ENCODE results near the gene TTC39C. TPM values are rescaled to one million over a fixed set of nuclear protein-coding genes. Genes with fewer than 3 reads are reported as not detected.

Gene TTC39C
- total RNA-seq, 1 experiment from 2014 or later, result 16.2 TPM

DNA sequence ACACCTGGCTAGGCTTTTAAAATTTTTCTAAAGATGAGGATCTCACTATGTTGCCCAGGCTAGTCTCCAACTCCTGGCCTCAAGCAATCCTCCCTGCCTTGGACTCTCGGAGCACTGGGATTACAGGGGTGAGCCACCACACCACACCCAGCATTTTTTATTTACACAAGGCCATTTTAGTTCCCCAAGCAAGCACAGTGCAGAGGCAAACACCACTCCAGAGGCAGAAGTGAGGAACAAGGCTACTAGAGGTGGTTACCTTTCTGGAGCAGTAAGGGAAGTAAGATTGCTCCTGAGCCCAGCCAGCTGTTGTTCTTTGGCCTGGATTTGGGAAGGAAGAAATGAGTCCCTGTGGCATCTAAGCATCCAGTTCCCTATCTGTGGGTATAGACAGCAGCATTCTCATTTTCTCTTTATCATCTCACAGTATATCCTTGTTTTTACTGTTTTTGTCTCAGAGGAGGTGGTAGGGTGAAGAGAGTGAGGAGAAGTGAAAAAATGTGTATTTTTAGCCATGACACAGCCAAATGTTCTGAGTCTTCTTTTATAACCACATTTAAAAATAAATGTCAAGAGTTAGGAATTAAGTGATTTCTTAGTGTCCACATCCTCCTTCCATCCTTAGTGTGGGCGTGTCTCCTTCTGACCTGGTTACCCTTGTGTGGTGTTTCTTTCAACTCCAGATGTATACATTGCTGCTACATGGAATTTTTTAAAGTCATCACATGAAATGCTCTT, 10.5 kb upstream of the TTC39C start:
- DNase-seq, result no peak
- H3K36me3 ChIP-seq (replicated peaks; ENCODE audit: control insufficient read depth, insufficient read depth, low read length), result no peaks in the 10 kb centered on the region
- H3K27me3 ChIP-seq (ENCODE audit: control insufficient read depth, insufficient read depth, low read length), result no peaks in the 10 kb centered on the region
- no peak overlapping the region for H3K4me3 ChIP-seq (ENCODE audit: insufficient read depth, low read depth, low read length)

DNA sequence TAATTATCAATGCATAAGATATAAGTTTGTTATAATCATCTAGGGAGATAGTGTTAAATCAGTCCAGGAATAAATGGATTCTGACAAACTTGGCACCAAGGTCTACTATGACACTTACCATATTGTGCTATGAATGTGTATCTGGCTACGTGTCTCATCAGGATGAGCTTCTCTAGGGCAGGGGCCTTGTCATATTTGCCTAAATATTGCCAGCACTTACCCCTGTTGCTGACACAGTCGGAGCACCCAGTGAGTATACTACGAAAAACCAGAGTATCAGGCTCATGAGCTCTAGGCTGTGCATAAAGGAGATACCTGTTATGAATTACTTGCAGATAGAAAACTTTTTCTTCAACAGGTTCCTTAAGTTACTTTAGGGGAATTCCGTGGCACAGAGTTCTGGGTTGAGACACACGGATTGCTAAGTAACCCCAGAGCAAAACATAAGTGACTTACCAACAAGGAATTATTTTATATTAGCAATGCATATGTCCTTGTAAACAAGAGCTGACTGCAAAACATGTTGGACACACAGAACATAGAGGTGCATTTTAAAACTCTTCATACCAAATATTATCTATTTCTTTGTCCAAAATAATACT, 7.7 kb upstream of the TTC39C start:
- H3K36me3 ChIP-seq (replicated peaks; ENCODE audit: control insufficient read depth, insufficient read depth, low read length), result no peaks in the 10 kb centered on the region
- no peak overlapping the region for H3K4me3 ChIP-seq (ENCODE audit: insufficient read depth, low read depth, low read length)
- H3K27me3 ChIP-seq (ENCODE audit: control insufficient read depth, insufficient read depth, low read length), result peaks cover 1% of the 10 kb centered on the region; the same call in 1 of the 2 replicates
- no peak for DNase-seq

- H3K4me3 ChIP-seq (ENCODE audit: insufficient read depth, low read depth, low read length), result no peak overlapping the region
- peaks cover 14% of the 10 kb centered on the region; the same call in 1 of the 2 replicates for H3K27me3 ChIP-seq (ENCODE audit: control insufficient read depth, insufficient read depth, low read length)
- H3K36me3 ChIP-seq (replicated peaks; ENCODE audit: control insufficient read depth, insufficient read depth, low read length), result no peaks in the 10 kb centered on the region
- DNase-seq, result no peak
These were observed 5.3 kb upstream of the TTC39C start for GRCh38 chr18:24009246-24009645.

- DNase-seq, result no peak
- no peak overlapping the region for H3K4me3 ChIP-seq (ENCODE audit: insufficient read depth, low read depth, low read length)
- peaks cover 14% of the 10 kb centered on the region; the same call in 1 of the 2 replicates for H3K27me3 ChIP-seq (ENCODE audit: control insufficient read depth, insufficient read depth, low read length)
- H3K36me3 ChIP-seq (replicated peaks; ENCODE audit: control insufficient read depth, insufficient read depth, low read length), result no peaks in the 10 kb centered on the region
These were observed 4.8 kb upstream of the TTC39C start for GRCh38 chr18:24009651-24010333.

DNA sequence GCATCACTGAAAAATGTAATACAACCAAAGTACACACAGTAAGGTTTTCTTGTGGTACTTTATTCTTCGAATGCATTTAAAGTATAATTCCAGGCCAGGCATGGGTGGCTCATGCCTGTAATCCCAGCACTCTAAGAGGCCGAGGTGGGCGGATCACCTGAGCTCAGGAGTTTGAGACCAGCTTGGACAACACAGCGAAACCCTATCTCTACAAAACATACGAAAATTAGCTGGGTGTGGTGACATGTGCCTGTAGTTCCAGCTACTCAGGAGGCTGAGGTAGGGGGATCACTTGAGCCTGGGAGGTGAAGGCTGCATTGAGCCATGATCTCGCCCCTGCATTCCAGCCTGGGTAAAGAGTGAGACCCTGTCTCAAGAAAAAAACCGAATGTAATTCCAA, 3.9 kb upstream of the TTC39C start:
- no peak overlapping the region for H3K4me3 ChIP-seq (ENCODE audit: insufficient read depth, low read depth, low read length)
- peaks cover 22% of the 10 kb centered on the region; the same call in 1 of the 2 replicates for H3K27me3 ChIP-seq (ENCODE audit: control insufficient read depth, insufficient read depth, low read length)
- no peaks in the 10 kb centered on the region for H3K36me3 ChIP-seq (replicated peaks; ENCODE audit: control insufficient read depth, insufficient read depth, low read length)
- DNase-seq, result no peak

DNA sequence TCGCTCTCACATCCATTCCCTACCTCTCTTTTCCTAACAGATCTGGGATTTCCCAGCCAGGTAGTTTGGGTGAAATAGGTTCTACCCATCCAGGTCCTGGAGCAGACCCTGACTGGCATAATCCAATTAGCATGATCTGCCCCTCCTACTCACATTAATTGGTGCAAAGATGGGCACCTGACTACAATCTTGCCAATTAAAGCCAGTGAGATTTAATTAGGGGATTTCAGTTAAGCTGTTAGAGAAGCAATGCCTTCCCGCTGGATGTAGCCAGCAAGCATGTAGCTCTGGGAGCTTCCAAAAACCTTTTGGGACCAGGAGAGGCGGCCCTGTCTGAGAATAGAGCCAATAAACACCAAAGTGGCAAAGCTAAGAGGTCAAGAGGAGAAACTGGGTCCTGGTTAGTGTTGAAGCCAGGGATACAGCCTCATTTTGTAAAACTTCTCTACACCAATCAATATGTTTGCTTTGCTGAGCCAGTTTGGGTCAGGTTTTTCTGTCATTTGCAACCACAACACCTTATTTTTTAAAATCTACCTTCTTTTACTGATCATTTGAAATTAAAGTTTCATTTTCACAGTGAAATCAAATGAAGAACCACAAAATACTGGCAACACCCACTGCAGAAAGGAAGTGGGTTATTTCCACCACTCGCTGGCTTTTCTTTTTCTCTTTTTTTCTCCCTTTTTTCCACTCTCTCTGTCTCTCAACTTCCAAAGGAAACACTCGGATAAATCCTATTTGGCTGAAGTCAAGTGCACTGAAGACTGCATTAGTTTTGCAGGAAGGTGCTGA, 3.2 kb upstream of the TTC39C start:
- Histone ChIP-seq H3K27me3 (ENCODE audit: control insufficient read depth, insufficient read depth, low read length) (peaks cover 25% of the 10 kb centered on the region; the same call in 1 of the 2 replicates), H3K36me3 (replicated peaks; ENCODE audit: control insufficient read depth, insufficient read depth, low read length) (no peaks in the 10 kb centered on the region), H3K4me3 (ENCODE audit: insufficient read depth, low read depth, low read length) (no peak overlapping the region)
- no peak for DNase-seq

- Histone ChIP-seq H3K27me3 (ENCODE audit: control insufficient read depth, insufficient read depth, low read length) (peaks cover 25% of the 10 kb centered on the region; the same call in 1 of the 2 replicates), H3K4me3 (ENCODE audit: insufficient read depth, low read depth, low read length) (no peak overlapping the region), H3K36me3 (replicated peaks; ENCODE audit: control insufficient read depth, insufficient read depth, low read length) (no peaks in the 10 kb centered on the region)
- no peak for DNase-seq
These were observed 1.5 kb upstream of the TTC39C start for GRCh38 chr18:24013051-24013450.

DNA sequence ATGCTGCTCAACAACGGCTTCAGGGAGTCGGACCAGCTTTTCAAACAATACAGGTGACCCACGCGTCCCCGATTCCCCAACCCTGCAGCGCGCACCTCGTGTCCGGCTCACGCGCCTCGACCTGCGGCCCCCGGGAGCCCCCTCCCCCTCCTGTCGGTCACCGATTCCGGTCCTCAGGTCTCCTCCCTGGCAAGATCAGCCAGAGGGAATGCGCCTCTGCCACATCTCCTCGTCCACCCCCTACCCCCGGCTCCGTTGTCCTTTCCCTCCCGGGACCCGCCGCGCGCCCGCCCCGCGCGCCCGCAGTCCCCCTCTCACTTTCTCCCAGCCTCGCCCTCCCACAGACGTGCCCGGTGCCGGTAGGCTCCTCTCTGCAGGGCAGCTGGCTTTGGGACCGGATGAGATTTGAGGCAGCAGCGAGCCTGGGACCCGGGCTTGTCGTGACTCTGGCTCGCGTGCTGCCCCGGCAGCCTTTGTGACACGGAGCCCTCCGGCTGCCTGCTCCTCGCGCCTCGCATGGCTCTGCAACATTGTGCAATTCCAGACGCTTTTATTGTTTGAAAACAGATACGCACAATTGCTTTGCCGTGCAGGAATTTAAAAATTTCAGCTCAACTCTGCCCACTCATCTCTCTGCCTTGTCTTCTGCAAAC, 558 bp downstream of the TTC39C start:
- peak; percentile 87 for DNase-seq
- Histone ChIP-seq H3K27me3 (ENCODE audit: control insufficient read depth, insufficient read depth, low read length) (peaks cover 23% of the 10 kb centered on the region; the same call in 1 of the 2 replicates), H3K36me3 (replicated peaks; ENCODE audit: control insufficient read depth, insufficient read depth, low read length) (peaks cover 2% of the 10 kb centered on the region; the same call in 1 of the 2 replicates), H3K4me3 (ENCODE audit: insufficient read depth, low read depth, low read length) (peak overlapping the region; percentile 74)

GRCh38 chr18:24015639-24016631, 1.4 kb downstream of the TTC39C start:
- no peak for DNase-seq
- Histone ChIP-seq H3K27me3 (ENCODE audit: control insufficient read depth, insufficient read depth, low read length) (peaks cover 23% of the 10 kb centered on the region; the same call in 1 of the 2 replicates), H3K4me3 (ENCODE audit: insufficient read depth, low read depth, low read length) (peak overlapping the region; percentile 74), H3K36me3 (replicated peaks; ENCODE audit: control insufficient read depth, insufficient read depth, low read length) (peaks cover 2% of the 10 kb centered on the region; the same call in 1 of the 2 replicates)

GRCh38 chr18:24016643-24017042, 2.1 kb downstream of the TTC39C start:
- peaks cover 23% of the 10 kb centered on the region; the same call in 1 of the 2 replicates for H3K27me3 ChIP-seq (ENCODE audit: control insufficient read depth, insufficient read depth, low read length)
- peaks cover 2% of the 10 kb centered on the region; the same call in 1 of the 2 replicates for H3K36me3 ChIP-seq (replicated peaks; ENCODE audit: control insufficient read depth, insufficient read depth, low read length)
- H3K4me3 ChIP-seq (ENCODE audit: insufficient read depth, low read depth, low read length), result no peak overlapping the region
- peak; percentile 43 for DNase-seq

DNA sequence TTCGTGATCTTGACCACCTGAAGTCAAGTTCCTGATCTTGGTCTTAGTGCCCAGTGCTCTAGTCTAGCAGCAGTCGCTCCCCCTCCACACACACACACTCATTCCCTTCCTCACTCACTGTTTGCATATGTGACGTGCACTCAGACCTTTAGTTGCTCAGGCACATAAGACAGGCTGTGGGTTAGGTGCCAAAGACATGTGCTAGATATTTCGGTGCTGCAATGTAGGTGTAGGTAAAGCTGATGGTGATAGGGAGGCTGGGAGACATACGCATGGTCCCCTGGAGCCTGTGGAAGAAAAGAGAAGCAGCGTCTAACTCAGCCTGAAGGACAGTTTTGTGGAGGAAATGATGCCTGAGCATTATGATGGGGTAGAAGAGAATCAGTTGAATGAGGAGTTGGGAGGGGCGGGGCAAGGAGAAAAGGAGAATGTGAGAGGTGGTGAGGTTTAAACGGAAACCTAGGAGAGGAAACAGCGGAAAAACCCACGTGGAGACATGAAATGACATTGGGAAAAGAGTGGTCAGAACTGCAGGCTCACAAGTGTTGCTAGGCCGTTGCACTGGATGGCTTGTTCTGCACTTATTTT, 3.8 kb downstream of the TTC39C start:
- H3K4me3 ChIP-seq (ENCODE audit: insufficient read depth, low read depth, low read length), result no peak overlapping the region
- DNase-seq, result no peak
- peaks cover 17% of the 10 kb centered on the region; the same call in 1 of the 2 replicates for H3K27me3 ChIP-seq (ENCODE audit: control insufficient read depth, insufficient read depth, low read length)
- H3K36me3 ChIP-seq (replicated peaks; ENCODE audit: control insufficient read depth, insufficient read depth, low read length), result peaks cover 9% of the 10 kb centered on the region

DNA sequence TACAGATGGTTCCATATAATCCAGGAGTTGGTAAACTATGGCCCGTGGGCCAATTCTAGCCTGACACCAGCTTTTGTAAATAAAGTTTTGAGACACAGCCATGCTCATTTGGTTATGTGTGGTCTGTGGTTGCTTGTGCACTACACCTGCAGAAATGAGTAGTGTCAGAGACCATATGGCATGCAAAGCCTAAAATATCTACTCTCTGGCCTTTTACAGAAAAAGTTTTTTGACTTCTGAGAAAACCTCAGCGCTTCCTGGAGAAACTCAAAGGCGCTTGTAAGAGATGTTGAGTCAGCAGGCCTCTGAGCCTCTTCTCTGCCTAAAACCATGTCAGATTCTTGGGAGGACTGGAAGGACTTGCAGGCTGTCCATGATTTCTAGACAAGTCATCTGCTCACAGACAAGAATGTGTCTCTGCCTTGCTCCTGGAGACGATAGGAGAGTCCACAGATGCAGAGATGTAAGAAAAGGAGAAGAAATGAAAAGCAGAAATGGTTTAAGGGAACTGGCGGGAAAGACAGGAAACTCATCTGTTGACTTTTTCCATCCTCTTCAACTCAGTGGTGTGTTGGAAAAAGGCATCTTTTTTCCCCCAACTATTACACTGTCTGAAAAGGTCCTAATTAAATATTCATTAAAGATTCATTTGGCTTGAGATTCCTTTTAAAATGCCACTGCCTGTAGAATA, 5.2 kb downstream of the TTC39C start:
- H3K4me3 ChIP-seq (ENCODE audit: insufficient read depth, low read depth, low read length), result no peak overlapping the region
- H3K36me3 ChIP-seq (replicated peaks; ENCODE audit: control insufficient read depth, insufficient read depth, low read length), result peaks cover 11% of the 10 kb centered on the region
- peaks cover 10% of the 10 kb centered on the region; the same call in 1 of the 2 replicates for H3K27me3 ChIP-seq (ENCODE audit: control insufficient read depth, insufficient read depth, low read length)
- DNase-seq, result no peak
